Natural killer cell treated with Interleukin-12 subunit alpha and Interleukin-12 subunit beta and Interleukin-15 and Interleukin-18, amount 100 ng/mL, for 72 hours (primary cell): Measurements from ENCODE around the gene TNIK. TPM values are rescaled to one million over a fixed set of nuclear protein-coding genes. Genes with fewer than 3 reads are reported as not detected.

ENCODE experiments used
- ATAC-seq, 2 donors: fragments of 150-1000 bp; cut with Tn5 transposase in 1 of 2; sonication (Bioruptor Pico), chemical (Tn5 transposase) in 1 of 2; 2 replicates each; pipeline ENCODE4 v1.10.0; 2021
- DNase-seq: peaks from one replicate; pipeline ENCODE4 v3.0.0; 2022; ENCODE audit warnings: low spot score
- H3K27ac Mint-ChIP-seq, 2 donors: 1 replicate in 1 of 2; 2 replicates in 1 of 2; pipeline ENCODE4 v1.8.0; 2022; ENCODE audit warnings: mixed read lengths in 2 of 2, mild to moderate bottlenecking in 1 of 2, moderate library complexity in 1 of 2
- H3K27me3 Mint-ChIP-seq, 2 donors: 1 replicate in 1 of 2; 2 replicates in 1 of 2; pipeline ENCODE4 v1.8.0; 2022; ENCODE audit warnings: mixed read lengths in 2 of 2
- H3K36me3 Mint-ChIP-seq: one replicate; pipeline ENCODE4 v1.8.0; 2022; ENCODE audit warnings: mixed read lengths
- H3K4me1 Mint-ChIP-seq, 2 donors: 1 replicate in 1 of 2; 2 replicates in 1 of 2; pipeline ENCODE4 v1.8.0; 2022; ENCODE audit warnings: low read depth in 2 of 2, mixed read lengths in 2 of 2, mild to moderate bottlenecking in 1 of 2
- H3K4me3 Mint-ChIP-seq: one replicate; pipeline ENCODE4 v1.8.0; 2022; ENCODE audit warnings: mixed read lengths
- H3K9me3 Mint-ChIP-seq: 2 replicates; pipeline ENCODE4 v1.8.0; 2022; ENCODE audit warnings: mixed read lengths
- total RNA-seq, 2 donors: library from RNA; stranded (reverse); gene quantifications; one replicate each; pipeline ENCODE4 v1.2.3, GENCODE V29; 2022

The TNIK gene
- total RNA-seq, 2 donors from 2014 or later = 44.3 to 48.5 TPM

- no peaks in the 10 kb centered on the region for H3K27me3 Mint-ChIP-seq
- ATAC-seq (no peak), DNase-seq (no peak)
- H3K27ac Mint-ChIP-seq = peak overlapping the region in 1 of 2 donors; percentile 68
- H3K4me1 Mint-ChIP-seq = peaks cover 51 to 75% of the 10 kb centered on the region in 2 donors
- H3K36me3 Mint-ChIP-seq = peaks cover 8% of the 10 kb centered on the region
- H3K9me3 Mint-ChIP-seq = peaks cover 8% of the 10 kb centered on the region
- H3K4me3 Mint-ChIP-seq = no peak overlapping the region
Measured at GRCh38 chr3:171277456-171278298, 182.5 kb downstream of the TNIK start.

- no peak for DNase-seq
- no peak overlapping the region for H3K4me3 Mint-ChIP-seq
- no peak for ATAC-seq
Measured at GRCh38 chr3:171276923-171277322, 183.3 kb downstream of the TNIK start.

GRCh38 chr3:171274222-171274621 lies 186.0 kb downstream of the TNIK start:
- H3K27me3 Mint-ChIP-seq = no peaks in the 10 kb centered on the region
- peaks cover 52 to 69% of the 10 kb centered on the region in 2 donors for H3K4me1 Mint-ChIP-seq
- H3K4me3 Mint-ChIP-seq = no peak overlapping the region
- DNase-seq (no peak), ATAC-seq (no peak)
- peaks cover 8% of the 10 kb centered on the region for H3K36me3 Mint-ChIP-seq
- peaks cover 6% of the 10 kb centered on the region for H3K9me3 Mint-ChIP-seq
- H3K27ac Mint-ChIP-seq = no peak overlapping the region

More at GRCh38 chr3:171276923-171277322, 183.3 kb downstream of the TNIK start:
- peaks cover 7% of the 10 kb centered on the region for H3K9me3 Mint-ChIP-seq
- peaks cover 8% of the 10 kb centered on the region for H3K36me3 Mint-ChIP-seq
- H3K27me3 Mint-ChIP-seq = no peaks in the 10 kb centered on the region
- peaks cover 51 to 71% of the 10 kb centered on the region in 2 donors for H3K4me1 Mint-ChIP-seq
- H3K27ac Mint-ChIP-seq = peak overlapping the region in 1 of 2 donors; percentile 68

- DNase-seq (no peak), ATAC-seq (peak in 1 of 2 donors; percentile 12)
- Mint-ChIP-seq H3K27me3 (no peaks in the 10 kb centered on the region), H3K4me1 (peaks cover 63 to 81% of the 10 kb centered on the region in 2 donors), H3K9me3 (peaks cover 10% of the 10 kb centered on the region), H3K4me3 (peak overlapping the region; percentile 67), H3K27ac (peak overlapping the region; percentile 71 to 93), H3K36me3 (peaks cover 13% of the 10 kb centered on the region)
Measured at GRCh38 chr3:171270541-171270940, 189.7 kb downstream of the TNIK start.

GRCh38 chr3:171269542-171269941 lies 190.7 kb downstream of the TNIK start:
- no peaks in the 10 kb centered on the region for H3K27me3 Mint-ChIP-seq
- peak overlapping the region; percentile 67 for H3K4me3 Mint-ChIP-seq
- H3K4me1 Mint-ChIP-seq = peaks cover 64 to 77% of the 10 kb centered on the region in 2 donors
- H3K36me3 Mint-ChIP-seq = peaks cover 5% of the 10 kb centered on the region
- DNase-seq (no peak), ATAC-seq (peak; percentile 77 to 79)
- H3K27ac Mint-ChIP-seq = peak overlapping the region; percentile 71 to 93
- peaks cover 4% of the 10 kb centered on the region for H3K9me3 Mint-ChIP-seq

- H3K27ac Mint-ChIP-seq = peak overlapping the region; percentile 91 to 93
- H3K4me1 Mint-ChIP-seq = peaks cover 63 to 70% of the 10 kb centered on the region in 2 donors
- H3K9me3 Mint-ChIP-seq = peaks cover 4% of the 10 kb centered on the region
- H3K27me3 Mint-ChIP-seq = no peaks in the 10 kb centered on the region
- peak overlapping the region; percentile 81 for H3K4me3 Mint-ChIP-seq
- DNase-seq (no peak), ATAC-seq (no peak)
- peaks cover 5% of the 10 kb centered on the region for H3K36me3 Mint-ChIP-seq
Measured at GRCh38 chr3:171268677-171269076, 191.5 kb downstream of the TNIK start.

- peaks cover 4% of the 10 kb centered on the region for H3K9me3 Mint-ChIP-seq
Measured at GRCh38 chr3:171267104-171267503, 193.1 kb downstream of the TNIK start.

GRCh38 chr3:171266740-171267073 lies 193.5 kb downstream of the TNIK start:
- ATAC-seq (no peak), DNase-seq (no peak)
- Mint-ChIP-seq H3K36me3 (peaks cover 5% of the 10 kb centered on the region), H3K4me1 (peaks cover 70 to 79% of the 10 kb centered on the region in 2 donors), H3K9me3 (peaks cover 4% of the 10 kb centered on the region), H3K4me3 (peak overlapping the region; percentile 81), H3K27ac (peak overlapping the region; percentile 91 to 93), H3K27me3 (no peaks in the 10 kb centered on the region)

More at GRCh38 chr3:171267104-171267503, 193.1 kb downstream of the TNIK start:
- peak; percentile 75 to 87 for ATAC-seq
- DNase-seq = no peak
- peak overlapping the region; percentile 81 for H3K4me3 Mint-ChIP-seq
- H3K27me3 Mint-ChIP-seq = no peaks in the 10 kb centered on the region
- peak overlapping the region; percentile 91 to 93 for H3K27ac Mint-ChIP-seq
- peaks cover 68 to 76% of the 10 kb centered on the region in 2 donors for H3K4me1 Mint-ChIP-seq
- peaks cover 5% of the 10 kb centered on the region for H3K36me3 Mint-ChIP-seq

- H3K9me3 Mint-ChIP-seq = peaks cover 6% of the 10 kb centered on the region
Measured at GRCh38 chr3:171266034-171266739, 194.0 kb downstream of the TNIK start.

GRCh38 chr3:171264758-171265157 lies 195.4 kb downstream of the TNIK start:
- peaks cover 5% of the 10 kb centered on the region for H3K36me3 Mint-ChIP-seq
- H3K27ac Mint-ChIP-seq = peak overlapping the region; percentile 91 to 93
- no peak overlapping the region for H3K4me3 Mint-ChIP-seq
- no peaks in the 10 kb centered on the region for H3K27me3 Mint-ChIP-seq
- peaks cover 8% of the 10 kb centered on the region for H3K9me3 Mint-ChIP-seq
- no peak for DNase-seq
- H3K4me1 Mint-ChIP-seq = peaks cover 70 to 77% of the 10 kb centered on the region in 2 donors
- no peak for ATAC-seq

More at GRCh38 chr3:171266034-171266739, 194.0 kb downstream of the TNIK start:
- Mint-ChIP-seq H3K27ac (peak overlapping the region; percentile 91 to 93), H3K4me3 (peak overlapping the region; percentile 81), H3K36me3 (peaks cover 5% of the 10 kb centered on the region), H3K4me1 (peaks cover 73 to 81% of the 10 kb centered on the region in 2 donors), H3K27me3 (no peaks in the 10 kb centered on the region)
- DNase-seq (no peak), ATAC-seq (no peak)

GRCh38 chr3:171262431-171262830 lies 197.8 kb downstream of the TNIK start:
- ATAC-seq = no peak
- Mint-ChIP-seq H3K27ac (peak overlapping the region; percentile 63 to 78), H3K27me3 (no peaks in the 10 kb centered on the region), H3K4me3 (no peak overlapping the region), H3K9me3 (peaks cover 4% of the 10 kb centered on the region), H3K36me3 (no peaks in the 10 kb centered on the region), H3K4me1 (peaks cover 71 to 76% of the 10 kb centered on the region in 2 donors)
- DNase-seq = no peak

- Mint-ChIP-seq H3K27ac (peak overlapping the region; percentile 63 to 78), H3K36me3 (no peaks in the 10 kb centered on the region), H3K4me1 (peaks cover 72 to 76% of the 10 kb centered on the region in 2 donors), H3K27me3 (no peaks in the 10 kb centered on the region), H3K4me3 (peak overlapping the region; percentile 56), H3K9me3 (peaks cover 4% of the 10 kb centered on the region)
- DNase-seq = no peak
- no peak for ATAC-seq
Measured at GRCh38 chr3:171261487-171261886, 198.7 kb downstream of the TNIK start.

- H3K27ac Mint-ChIP-seq = peak overlapping the region; percentile 63 to 78
Measured at GRCh38 chr3:171260899-171261298, 199.3 kb downstream of the TNIK start.

GRCh38 chr3:171260466-171260865 lies 199.7 kb downstream of the TNIK start:
- Mint-ChIP-seq H3K4me3 (no peak overlapping the region), H3K27ac (peak overlapping the region; percentile 3 to 34), H3K4me1 (peaks cover 73 to 76% of the 10 kb centered on the region in 2 donors), H3K36me3 (peaks cover 5% of the 10 kb centered on the region), H3K9me3 (peaks cover 4% of the 10 kb centered on the region), H3K27me3 (no peaks in the 10 kb centered on the region)
- no peak for DNase-seq
- ATAC-seq = no peak

More at GRCh38 chr3:171260899-171261298, 199.3 kb downstream of the TNIK start:
- ATAC-seq (no peak), DNase-seq (no peak)
- peaks cover 73 to 76% of the 10 kb centered on the region in 2 donors for H3K4me1 Mint-ChIP-seq
- H3K4me3 Mint-ChIP-seq = peak overlapping the region; percentile 56
- H3K36me3 Mint-ChIP-seq = peaks cover 5% of the 10 kb centered on the region
- H3K27me3 Mint-ChIP-seq = no peaks in the 10 kb centered on the region
- H3K9me3 Mint-ChIP-seq = peaks cover 4% of the 10 kb centered on the region
